Natural killer cell treated with Interleukin-12 subunit alpha and Interleukin-12 subunit beta and Interleukin-15 and Interleukin-18, amount 100 ng/mL, for 72 hours (primary cell): ENCODE results near the gene POSTN. TPM values are rescaled to one million over a fixed set of nuclear protein-coding genes. Genes with fewer than 3 reads are reported as not detected.

Experiments used
- ATAC-seq, 2 donors: fragments of 150-1000 bp; cut with Tn5 transposase in 1 of 2; sonication (Bioruptor Pico), chemical (Tn5 transposase) in 1 of 2; 2 replicates each; pipeline ENCODE4 v1.10.0; 2021
- DNase-seq: peaks from one replicate; pipeline ENCODE4 v3.0.0; 2022; ENCODE audit warnings: low spot score
- H3K27ac Mint-ChIP-seq, 2 donors: 1 replicate in 1 of 2; 2 replicates in 1 of 2; pipeline ENCODE4 v1.8.0; 2022; ENCODE audit warnings: mixed read lengths in 2 of 2, mild to moderate bottlenecking in 1 of 2, moderate library complexity in 1 of 2
- H3K27me3 Mint-ChIP-seq, 2 donors: 1 replicate in 1 of 2; 2 replicates in 1 of 2; pipeline ENCODE4 v1.8.0; 2022; ENCODE audit warnings: mixed read lengths in 2 of 2
- H3K36me3 Mint-ChIP-seq: one replicate; pipeline ENCODE4 v1.8.0; 2022; ENCODE audit warnings: mixed read lengths
- H3K4me1 Mint-ChIP-seq, 2 donors: 1 replicate in 1 of 2; 2 replicates in 1 of 2; pipeline ENCODE4 v1.8.0; 2022; ENCODE audit warnings: low read depth in 2 of 2, mixed read lengths in 2 of 2, mild to moderate bottlenecking in 1 of 2
- H3K4me3 Mint-ChIP-seq: one replicate; pipeline ENCODE4 v1.8.0; 2022; ENCODE audit warnings: mixed read lengths
- H3K9me3 Mint-ChIP-seq: 2 replicates; pipeline ENCODE4 v1.8.0; 2022; ENCODE audit warnings: mixed read lengths
- total RNA-seq, 2 donors: library from RNA; stranded (reverse); gene quantifications; one replicate each; pipeline ENCODE4 v1.2.3, GENCODE V29; 2022

POSTN gene
- total RNA-seq, 2 donors from 2014 or later = not detected

DNA sequence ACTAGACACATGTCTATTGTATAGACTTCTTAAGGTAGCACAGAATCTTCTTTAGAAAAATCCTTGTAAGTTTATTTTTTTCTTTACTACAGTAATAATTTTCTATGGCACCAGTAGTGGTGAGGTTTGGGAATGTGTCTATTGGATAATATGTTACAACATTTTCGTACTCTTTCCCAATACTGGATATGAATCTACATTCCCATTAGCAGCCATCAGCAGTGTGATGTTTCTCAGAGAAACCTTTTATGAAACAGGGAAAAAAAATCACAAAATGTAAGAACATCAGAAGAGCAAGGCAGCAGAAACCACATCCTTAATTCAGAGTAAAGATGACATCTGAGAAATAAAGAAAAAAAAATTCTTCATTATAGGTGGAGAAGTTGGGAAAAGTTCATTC lies 83.3 kb downstream of the POSTN start:
- H3K36me3 Mint-ChIP-seq = no peaks in the 10 kb centered on the region

More for the DNA sequence above, 83.3 kb downstream of the POSTN start:
- H3K27ac Mint-ChIP-seq = no peak overlapping the region
- H3K9me3 Mint-ChIP-seq = peaks cover 5% of the 10 kb centered on the region
- no peaks in the 10 kb centered on the region for H3K4me1 Mint-ChIP-seq
- H3K4me3 Mint-ChIP-seq = no peak overlapping the region
- no peak for ATAC-seq
- DNase-seq = no peak
- no peaks in the 10 kb centered on the region for H3K27me3 Mint-ChIP-seq
